ENCODE data around the gene MIEF1.
A peak's percentile ranks its signal among the peaks of the same experiment; 100 is the strongest.

MIEF1 gene

DNA sequence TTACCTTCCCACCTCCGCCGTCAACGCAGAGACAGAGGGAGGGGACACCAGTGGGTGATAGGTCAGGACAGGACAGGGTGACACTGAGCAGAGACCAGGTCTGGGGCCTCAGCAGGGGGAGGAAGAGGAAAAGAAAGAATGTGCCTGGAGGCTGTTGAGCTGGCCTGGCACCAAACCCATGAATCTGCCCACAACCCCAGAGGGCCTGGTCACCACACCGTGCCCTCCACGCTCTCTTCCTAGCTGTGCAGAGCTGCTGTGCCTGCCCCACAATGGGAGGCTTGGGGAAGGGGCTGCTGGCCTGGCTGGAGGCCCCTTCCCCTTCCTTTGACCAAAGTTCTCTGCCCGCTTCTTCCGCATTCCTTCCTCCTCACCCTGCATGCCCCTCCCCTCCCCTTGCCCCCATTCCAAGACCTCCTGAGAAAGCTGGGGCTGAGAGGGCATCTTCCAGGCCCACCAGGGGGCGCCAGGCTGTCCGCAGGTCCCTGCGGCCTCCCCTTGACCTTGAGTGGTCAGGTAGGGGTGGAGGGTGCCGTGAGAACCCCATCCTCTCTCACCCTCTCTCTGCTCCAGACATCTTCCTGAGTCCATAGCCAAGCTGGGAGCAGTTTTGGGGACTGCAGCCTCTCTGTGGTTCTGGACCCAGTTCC is 57.5 kb downstream of the MIEF1 start:
- Mint-ChIP-seq H3K9me3 (no peaks in the 10 kb centered on the region), H3K4me1 (peaks cover 23% of the 10 kb centered on the region), H3K36me3 (ENCODE audit: low read depth) (no peaks in the 10 kb centered on the region), H3K4me3 (peak overlapping the region; percentile 68), H3K27ac (no peak overlapping the region), H3K27me3 (ENCODE audit: low read depth, poor library complexity) (peaks cover 42% of the 10 kb centered on the region)
- peak; percentile 58 for DNase-seq
- TF ChIP-seq, protein P1, sequence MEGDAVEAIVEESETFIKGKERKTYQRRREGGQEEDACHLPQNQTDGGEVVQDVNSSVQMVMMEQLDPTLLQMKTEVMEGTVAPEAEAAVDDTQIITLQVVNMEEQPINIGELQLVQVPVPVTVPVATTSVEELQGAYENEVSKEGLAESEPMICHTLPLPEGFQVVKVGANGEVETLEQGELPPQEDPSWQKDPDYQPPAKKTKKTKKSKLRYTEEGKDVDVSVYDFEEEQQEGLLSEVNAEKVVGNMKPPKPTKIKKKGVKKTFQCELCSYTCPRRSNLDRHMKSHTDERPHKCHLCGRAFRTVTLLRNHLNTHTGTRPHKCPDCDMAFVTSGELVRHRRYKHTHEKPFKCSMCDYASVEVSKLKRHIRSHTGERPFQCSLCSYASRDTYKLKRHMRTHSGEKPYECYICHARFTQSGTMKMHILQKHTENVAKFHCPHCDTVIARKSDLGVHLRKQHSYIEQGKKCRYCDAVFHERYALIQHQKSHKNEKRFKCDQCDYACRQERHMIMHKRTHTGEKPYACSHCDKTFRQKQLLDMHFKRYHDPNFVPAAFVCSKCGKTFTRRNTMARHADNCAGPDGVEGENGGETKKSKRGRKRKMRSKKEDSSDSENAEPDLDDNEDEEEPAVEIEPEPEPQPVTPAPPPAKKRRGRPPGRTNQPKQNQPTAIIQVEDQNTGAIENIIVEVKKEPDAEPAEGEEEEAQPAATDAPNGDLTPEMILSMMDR (IDR thresholded peaks at IDR 0.05), result peak; percentile 52

DNA sequence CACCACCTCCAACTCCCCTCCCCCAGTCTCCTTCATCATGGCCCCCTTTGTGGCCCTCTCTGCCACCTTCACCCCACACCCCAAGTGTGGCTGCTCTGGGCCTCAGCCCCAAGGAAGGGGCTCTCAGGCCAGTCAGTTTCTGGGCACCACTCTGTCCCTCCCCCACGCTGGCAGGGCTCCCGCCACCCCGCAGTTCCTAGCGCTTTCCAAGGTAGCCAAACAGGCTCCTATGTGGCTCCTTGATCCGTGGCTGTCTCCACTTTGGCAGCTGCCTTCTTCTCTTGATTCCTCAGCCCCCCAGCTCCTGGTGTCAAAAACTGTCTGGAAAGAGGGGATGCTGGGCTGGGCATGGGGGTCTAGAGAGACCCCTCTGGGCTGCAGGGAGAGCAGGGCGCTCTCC is 58.0 kb downstream of the MIEF1 start:
- Mint-ChIP-seq H3K27me3 (ENCODE audit: low read depth, poor library complexity) (peaks cover 41% of the 10 kb centered on the region), H3K4me3 (no peak overlapping the region), H3K36me3 (ENCODE audit: low read depth) (no peaks in the 10 kb centered on the region), H3K9me3 (no peaks in the 10 kb centered on the region), H3K27ac (no peak overlapping the region), H3K4me1 (peaks cover 23% of the 10 kb centered on the region)
- TF ChIP-seq, protein P1 (IDR thresholded peaks at IDR 0.05), result no peak
- no peak for DNase-seq

DNA sequence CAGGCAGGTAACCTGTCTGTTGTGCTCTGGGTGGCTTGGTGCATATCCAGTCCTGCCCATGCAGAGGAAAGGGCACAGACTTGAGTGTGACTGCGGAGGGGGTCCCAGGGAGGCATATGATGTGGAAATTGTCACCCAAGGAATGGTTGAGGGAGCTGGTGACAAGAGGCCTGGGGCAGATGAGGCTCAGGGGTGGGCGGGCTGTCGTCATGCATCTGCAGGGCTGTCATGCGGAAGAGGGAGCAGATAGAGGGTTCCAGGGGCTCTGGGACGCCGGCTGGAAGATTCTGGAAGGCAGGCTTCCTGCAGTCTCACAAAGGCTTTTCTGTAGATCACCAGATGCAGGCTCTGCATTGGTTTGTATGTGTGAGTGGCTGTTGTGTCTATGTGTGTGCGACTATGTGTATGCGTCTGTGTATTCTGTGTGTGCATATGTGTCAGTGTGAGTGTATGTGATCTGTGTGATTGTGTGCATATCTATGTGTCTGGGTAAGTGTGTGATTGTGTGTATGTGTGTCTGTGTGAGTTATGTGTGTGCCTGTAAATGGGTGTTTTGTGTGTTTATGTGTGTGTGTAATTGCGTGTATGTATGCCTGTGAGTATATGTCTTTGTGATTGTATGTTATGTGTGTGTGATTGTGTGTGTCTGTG is 60.9 kb downstream of the MIEF1 start:
- no peak overlapping the region for H3K27ac Mint-ChIP-seq
- no peak overlapping the region for H3K4me3 Mint-ChIP-seq
- peaks cover 19% of the 10 kb centered on the region for H3K4me1 Mint-ChIP-seq
- H3K27me3 Mint-ChIP-seq (ENCODE audit: low read depth, poor library complexity), result peaks cover 21% of the 10 kb centered on the region
- no peaks in the 10 kb centered on the region for H3K36me3 Mint-ChIP-seq (ENCODE audit: low read depth)
- H3K9me3 Mint-ChIP-seq, result no peaks in the 10 kb centered on the region
- DNase-seq, result no peak
- TF ChIP-seq, protein P1 (IDR thresholded peaks at IDR 0.05), result no peak

DNA sequence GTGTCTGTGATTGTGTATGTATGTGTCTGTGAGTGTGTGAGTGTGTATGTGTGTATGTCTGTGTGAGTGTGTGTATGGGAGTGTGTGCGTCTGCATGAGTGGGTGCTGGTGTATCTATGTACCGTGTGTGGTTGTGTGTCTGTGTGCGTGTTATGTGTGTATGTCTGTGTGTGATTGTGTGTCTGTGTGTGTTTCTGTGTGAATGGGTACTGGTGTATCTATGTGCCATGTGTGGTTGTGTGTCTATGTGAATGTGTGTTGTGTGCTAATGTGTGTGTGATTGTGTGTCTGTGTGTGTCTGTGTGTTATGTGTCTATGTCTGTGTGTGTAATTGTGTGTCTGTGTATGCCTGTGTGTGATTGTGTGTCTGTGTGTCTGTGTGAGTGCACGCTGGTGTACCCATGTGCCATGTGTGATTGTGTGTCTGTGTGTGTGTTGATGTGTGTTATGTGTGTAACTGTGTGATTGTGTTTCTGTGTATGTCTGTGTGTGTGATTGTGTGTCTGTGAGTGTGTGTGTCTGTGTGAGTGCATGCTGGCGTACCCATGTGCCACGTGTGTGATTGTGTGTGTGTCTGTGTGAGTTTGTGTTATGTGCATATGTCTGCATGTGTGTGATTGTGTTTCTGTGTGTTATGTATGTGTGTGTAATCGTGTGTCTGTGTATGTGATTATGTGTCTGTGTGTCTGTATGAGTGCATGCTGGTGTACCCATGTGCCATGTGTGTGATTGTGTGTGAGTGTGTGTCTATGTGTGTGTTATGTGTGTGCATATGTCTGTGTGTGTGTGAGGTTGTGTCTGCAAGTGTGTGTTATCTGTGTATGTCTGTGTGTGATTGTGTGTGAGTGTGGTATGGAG is 61.7 kb downstream of the MIEF1 start:
- TF ChIP-seq, protein P1 (IDR thresholded peaks at IDR 0.05), result no peak
- Mint-ChIP-seq H3K4me3 (no peak overlapping the region), H3K9me3 (no peaks in the 10 kb centered on the region), H3K4me1 (peaks cover 18% of the 10 kb centered on the region), H3K27ac (no peak overlapping the region), H3K36me3 (ENCODE audit: low read depth) (no peaks in the 10 kb centered on the region), H3K27me3 (ENCODE audit: low read depth, poor library complexity) (peaks cover 14% of the 10 kb centered on the region)
- no peak for DNase-seq

DNA sequence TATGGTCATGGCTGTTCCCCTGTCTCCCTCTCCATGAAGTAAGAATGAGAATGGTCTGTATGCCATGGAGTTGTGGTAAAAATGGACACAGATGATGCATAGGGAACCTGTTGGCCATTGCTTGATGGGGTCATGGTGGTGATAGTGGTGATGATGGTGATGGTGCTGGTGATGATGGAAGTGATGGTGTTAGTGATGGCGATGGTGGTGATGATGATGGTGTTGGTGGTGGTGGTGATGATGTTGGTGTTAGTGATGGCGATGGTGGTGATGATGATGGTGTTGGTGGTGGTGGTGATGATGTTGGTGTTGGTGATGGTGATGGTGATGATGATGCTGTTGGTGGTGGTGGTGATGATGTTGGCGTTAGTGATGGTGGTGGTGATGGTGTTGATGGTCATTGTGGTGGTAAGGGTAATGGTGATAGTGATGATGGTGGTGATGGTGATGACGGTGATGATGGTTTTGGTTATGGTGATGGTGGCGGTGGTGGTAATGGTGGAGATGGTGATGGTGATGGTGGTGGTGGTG is 63.4 kb downstream of the MIEF1 start:
- Mint-ChIP-seq H3K27me3 (ENCODE audit: low read depth, poor library complexity) (peaks cover 14% of the 10 kb centered on the region), H3K27ac (no peak overlapping the region), H3K9me3 (no peaks in the 10 kb centered on the region), H3K4me3 (no peak overlapping the region), H3K36me3 (ENCODE audit: low read depth) (no peaks in the 10 kb centered on the region), H3K4me1 (peaks cover 16% of the 10 kb centered on the region)
- no peak for DNase-seq
- TF ChIP-seq, protein P1 (IDR thresholded peaks at IDR 0.05), result no peak
